WTC11 (cell line): ENCODE measurements around the gene ABITRAM. TPM values are rescaled to one million over a fixed set of nuclear protein-coding genes. Genes with fewer than 3 reads are reported as not detected.

ENCODE experiments used
- ATAC-seq: fragments of 200-7000 bp; cut with Tn5 transposase; 2 replicates; pipeline ENCODE4 v1.10.0; 2021; ENCODE audit warnings: mild to moderate bottlenecking, moderate library complexity
- CTCF ChIA-PET: fragments of 300-600 bp; sonication (Branson Sonifier 250); formaldehyde crosslinking; loops from one replicate; lab custom pipeline; 2021; ENCODE audit warnings: antibody characterized with exemption; lab: Charles Lee
- POLR2A ChIA-PET: fragments of 350-600 bp; sonication (Branson Sonifier 250); formaldehyde crosslinking; loops from one replicate; lab custom pipeline; 2021; ENCODE audit warnings: antibody characterized with exemption; lab: Charles Lee
- DNase-seq: peaks from one replicate; pipeline ENCODE4 v3.0.0; 2021; ENCODE audit warnings: low spot score
- H3K27ac Mint-ChIP-seq: 2 replicates; pipeline ENCODE4 v1.8.0; 2021; ENCODE audit warnings: mixed read lengths
- H3K27me3 Mint-ChIP-seq: 2 replicates; pipeline ENCODE4 v1.8.0; 2021; ENCODE audit warnings: low read depth, mild to moderate bottlenecking, moderate library complexity, mixed read lengths
- H3K36me3 Mint-ChIP-seq: 2 replicates; pipeline ENCODE4 v1.8.0; 2021; ENCODE audit warnings: mixed read lengths
- H3K4me1 Mint-ChIP-seq: 2 replicates; pipeline ENCODE4 v1.8.0; 2022; ENCODE audit warnings: mixed read lengths
- H3K4me3 Mint-ChIP-seq: 2 replicates; pipeline ENCODE4 v1.8.0; 2021; ENCODE audit warnings: mild to moderate bottlenecking, moderate library complexity, mixed read lengths
- H3K9me3 Mint-ChIP-seq: 2 replicates; pipeline ENCODE4 v1.8.0; 2021; ENCODE audit warnings: mixed read lengths
- CBFB ChIP-seq: sonication (generic); formaldehyde crosslinking; IDR thresholded peaks from 2 replicates; pipeline ENCODE4 v1.8.1; 2022; ENCODE audit warnings: mild to moderate bottlenecking, low read depth, missing genetic modification reagents
- ESRRA ChIP-seq: sonication (generic); formaldehyde crosslinking; IDR thresholded peaks from 2 replicates; pipeline ENCODE4 v1.8.1; 2022; ENCODE audit warnings: mild to moderate bottlenecking, missing genetic modification reagents, borderline replicate concordance
- GTF2I ChIP-seq: fragments of 250-450 bp; sonication (Bioruptor Pico); conservative IDR thresholded peaks from 2 replicates; pipeline ENCODE4 v1.4.0; 2021; ENCODE audit warnings: mild to moderate bottlenecking
- MXD4 ChIP-seq: fragments of 250-450 bp; sonication (Bioruptor Pico); IDR thresholded peaks from 2 replicates; pipeline ENCODE4 v1.8.0; 2021; ENCODE audit warnings: mild to moderate bottlenecking, moderate library complexity, borderline replicate concordance
- NFE2L1 ChIP-seq: sonication (generic); formaldehyde crosslinking; IDR thresholded peaks from 2 replicates; pipeline ENCODE4 v1.8.1; 2023; ENCODE audit warnings: missing genetic modification reagents
- NR1H2 ChIP-seq: sonication (generic); formaldehyde crosslinking; IDR thresholded peaks from 2 replicates; pipeline ENCODE4 v1.9.0; 2021; ENCODE audit warnings: mild to moderate bottlenecking, moderate library complexity, missing genetic modification reagents
- RELA ChIP-seq: sonication (generic); formaldehyde crosslinking; IDR thresholded peaks from 2 replicates; pipeline ENCODE4 v1.8.1; 2022; ENCODE audit warnings: missing genetic modification reagents, mild to moderate bottlenecking, borderline replicate concordance
- RORB ChIP-seq: fragments of 250-450 bp; sonication (Bioruptor Pico); IDR thresholded peaks from 2 replicates; pipeline ENCODE4 v1.9.0; 2021; ENCODE audit warnings: mild to moderate bottlenecking
- ZNF263 ChIP-seq: sonication (generic); formaldehyde crosslinking; IDR thresholded peaks from 2 replicates; pipeline ENCODE4 v1.8.1; 2022; ENCODE audit warnings: low read depth, mild to moderate bottlenecking, moderate library complexity, missing genetic modification reagents
- total RNA-seq: library from RNA; stranded (reverse); gene quantifications from 3 replicates; pipeline ENCODE4 v1.2.3, GENCODE V29; 2021
- TF ChIP-seq, protein P1 (sequence below): sonication (generic); formaldehyde crosslinking; IDR thresholded peaks from 2 replicates; pipeline ENCODE4 v1.8.1; 2023; ENCODE audit warnings: mild to moderate bottlenecking, missing genetic modification reagents
- TF ChIP-seq, protein P2 (sequence below): fragments of 250-450 bp; sonication (Bioruptor Pico); IDR thresholded peaks from 2 replicates; pipeline ENCODE4 v1.9.0; 2021; ENCODE audit warnings: mild to moderate bottlenecking, borderline replicate concordance
- TF ChIP-seq, protein P3 (sequence below): sonication (generic); formaldehyde crosslinking; IDR thresholded peaks from 2 replicates; pipeline ENCODE4 v1.8.0; 2022; ENCODE audit warnings: mild to moderate bottlenecking, missing genetic modification reagents
- TF ChIP-seq, protein P4 (sequence below): sonication (generic); formaldehyde crosslinking; conservative IDR thresholded peaks from 2 replicates; pipeline ENCODE4 v1.8.1; 2023; ENCODE audit warnings: mild to moderate bottlenecking, low read depth, missing genetic modification reagents, moderate library complexity
- TF ChIP-seq, protein P5 (sequence below): sonication (generic); formaldehyde crosslinking; IDR thresholded peaks from 2 replicates; pipeline ENCODE4 v1.8.0; 2022; ENCODE audit warnings: missing genetic modification reagents
- TF ChIP-seq, protein P6 (sequence below): sonication (generic); formaldehyde crosslinking; IDR thresholded peaks from 2 replicates; pipeline ENCODE4 v1.8.1; 2023; ENCODE audit warnings: mild to moderate bottlenecking, missing genetic modification reagents, moderate library complexity
- TF ChIP-seq, protein P7 (sequence below): sonication (generic); formaldehyde crosslinking; IDR thresholded peaks from 2 replicates; pipeline ENCODE4 v1.8.1; 2022; ENCODE audit warnings: low read depth, missing genetic modification reagents, borderline replicate concordance
- TF ChIP-seq, protein P8 (sequence below): sonication (generic); formaldehyde crosslinking; IDR thresholded peaks from 2 replicates; pipeline ENCODE4 v1.8.1; 2022; ENCODE audit warnings: mild to moderate bottlenecking, moderate library complexity, missing genetic modification reagents

ABITRAM gene
- total RNA-seq, 1 experiment from 2014 or later: 4.6 TPM

DNA sequence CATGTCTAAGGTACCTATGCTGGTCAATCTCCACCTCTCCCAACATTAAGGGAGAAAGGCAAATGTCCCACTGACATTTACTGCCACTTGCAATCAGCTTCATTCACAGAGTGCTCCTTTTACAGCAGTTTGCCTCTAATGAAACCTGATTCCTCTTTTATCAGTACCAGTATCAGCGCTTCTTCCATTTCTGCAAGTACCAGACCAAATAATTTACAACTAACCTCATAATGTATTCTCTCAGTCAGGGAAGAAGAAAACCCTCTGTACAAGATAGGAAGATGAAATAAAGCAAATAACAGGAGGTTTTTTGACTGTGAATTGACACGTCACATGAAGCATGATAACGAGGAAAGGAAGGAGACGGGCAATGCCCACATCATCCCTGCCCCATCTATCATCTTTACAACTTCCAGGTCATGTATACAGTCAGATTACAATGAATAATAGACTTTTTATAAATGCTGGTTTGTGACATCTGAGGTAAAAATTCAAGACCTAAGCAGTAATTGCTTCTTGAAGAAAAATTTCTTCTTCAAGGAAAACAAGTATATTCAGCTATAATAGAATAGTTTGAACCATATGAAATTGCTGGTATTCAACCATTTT lies 21.9 kb downstream of the ABITRAM start (continued):
- TF ChIP-seq, protein P1, sequence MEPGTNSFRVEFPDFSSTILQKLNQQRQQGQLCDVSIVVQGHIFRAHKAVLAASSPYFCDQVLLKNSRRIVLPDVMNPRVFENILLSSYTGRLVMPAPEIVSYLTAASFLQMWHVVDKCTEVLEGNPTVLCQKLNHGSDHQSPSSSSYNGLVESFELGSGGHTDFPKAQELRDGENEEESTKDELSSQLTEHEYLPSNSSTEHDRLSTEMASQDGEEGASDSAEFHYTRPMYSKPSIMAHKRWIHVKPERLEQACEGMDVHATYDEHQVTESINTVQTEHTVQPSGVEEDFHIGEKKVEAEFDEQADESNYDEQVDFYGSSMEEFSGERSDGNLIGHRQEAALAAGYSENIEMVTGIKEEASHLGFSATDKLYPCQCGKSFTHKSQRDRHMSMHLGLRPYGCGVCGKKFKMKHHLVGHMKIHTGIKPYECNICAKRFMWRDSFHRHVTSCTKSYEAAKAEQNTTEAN: no peak
- TF ChIP-seq, protein P2, sequence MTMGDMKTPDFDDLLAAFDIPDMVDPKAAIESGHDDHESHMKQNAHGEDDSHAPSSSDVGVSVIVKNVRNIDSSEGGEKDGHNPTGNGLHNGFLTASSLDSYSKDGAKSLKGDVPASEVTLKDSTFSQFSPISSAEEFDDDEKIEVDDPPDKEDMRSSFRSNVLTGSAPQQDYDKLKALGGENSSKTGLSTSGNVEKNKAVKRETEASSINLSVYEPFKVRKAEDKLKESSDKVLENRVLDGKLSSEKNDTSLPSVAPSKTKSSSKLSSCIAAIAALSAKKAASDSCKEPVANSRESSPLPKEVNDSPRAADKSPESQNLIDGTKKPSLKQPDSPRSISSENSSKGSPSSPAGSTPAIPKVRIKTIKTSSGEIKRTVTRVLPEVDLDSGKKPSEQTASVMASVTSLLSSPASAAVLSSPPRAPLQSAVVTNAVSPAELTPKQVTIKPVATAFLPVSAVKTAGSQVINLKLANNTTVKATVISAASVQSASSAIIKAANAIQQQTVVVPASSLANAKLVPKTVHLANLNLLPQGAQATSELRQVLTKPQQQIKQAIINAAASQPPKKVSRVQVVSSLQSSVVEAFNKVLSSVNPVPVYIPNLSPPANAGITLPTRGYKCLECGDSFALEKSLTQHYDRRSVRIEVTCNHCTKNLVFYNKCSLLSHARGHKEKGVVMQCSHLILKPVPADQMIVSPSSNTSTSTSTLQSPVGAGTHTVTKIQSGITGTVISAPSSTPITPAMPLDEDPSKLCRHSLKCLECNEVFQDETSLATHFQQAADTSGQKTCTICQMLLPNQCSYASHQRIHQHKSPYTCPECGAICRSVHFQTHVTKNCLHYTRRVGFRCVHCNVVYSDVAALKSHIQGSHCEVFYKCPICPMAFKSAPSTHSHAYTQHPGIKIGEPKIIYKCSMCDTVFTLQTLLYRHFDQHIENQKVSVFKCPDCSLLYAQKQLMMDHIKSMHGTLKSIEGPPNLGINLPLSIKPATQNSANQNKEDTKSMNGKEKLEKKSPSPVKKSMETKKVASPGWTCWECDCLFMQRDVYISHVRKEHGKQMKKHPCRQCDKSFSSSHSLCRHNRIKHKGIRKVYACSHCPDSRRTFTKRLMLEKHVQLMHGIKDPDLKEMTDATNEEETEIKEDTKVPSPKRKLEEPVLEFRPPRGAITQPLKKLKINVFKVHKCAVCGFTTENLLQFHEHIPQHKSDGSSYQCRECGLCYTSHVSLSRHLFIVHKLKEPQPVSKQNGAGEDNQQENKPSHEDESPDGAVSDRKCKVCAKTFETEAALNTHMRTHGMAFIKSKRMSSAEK: no peak
- TF ChIP-seq, all 79 proteins: peak for 0

DNA sequence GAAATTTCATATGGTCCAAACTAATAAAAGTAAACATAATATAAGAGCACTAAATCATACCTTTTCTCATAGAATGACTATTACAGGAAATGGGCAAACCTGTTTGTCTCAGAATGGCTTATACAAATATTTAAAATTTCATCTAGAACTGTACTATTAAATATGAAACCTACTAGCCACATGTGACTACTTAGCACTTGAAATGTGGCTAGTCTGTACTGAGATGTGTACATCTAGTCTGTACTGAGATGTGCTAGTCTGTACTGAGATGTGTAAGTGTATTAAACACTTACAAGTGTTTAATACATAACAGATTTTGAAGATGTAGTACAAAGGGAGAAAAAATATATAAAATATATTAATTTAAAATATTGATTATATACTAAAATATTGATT lies 22.4 kb downstream of the ABITRAM start:
- peaks cover 5% of the 10 kb centered on the region for H3K36me3 Mint-ChIP-seq
- no peaks in the 10 kb centered on the region for H3K9me3 Mint-ChIP-seq
- no peak overlapping the region for H3K4me3 Mint-ChIP-seq
- no peaks in the 10 kb centered on the region for H3K4me1 Mint-ChIP-seq
- ATAC-seq (no peak), DNase-seq (no peak)
- ChIA-PET CTCF (no interaction called here), POLR2A (no interaction called here)
- no peak overlapping the region for H3K27ac Mint-ChIP-seq
- H3K27me3 Mint-ChIP-seq: no peaks in the 10 kb centered on the region
- no peak for TF ChIP-seq NFE2L1 (CRISPR knock-in tag)
- no peak for TF ChIP-seq CBFB

DNA sequence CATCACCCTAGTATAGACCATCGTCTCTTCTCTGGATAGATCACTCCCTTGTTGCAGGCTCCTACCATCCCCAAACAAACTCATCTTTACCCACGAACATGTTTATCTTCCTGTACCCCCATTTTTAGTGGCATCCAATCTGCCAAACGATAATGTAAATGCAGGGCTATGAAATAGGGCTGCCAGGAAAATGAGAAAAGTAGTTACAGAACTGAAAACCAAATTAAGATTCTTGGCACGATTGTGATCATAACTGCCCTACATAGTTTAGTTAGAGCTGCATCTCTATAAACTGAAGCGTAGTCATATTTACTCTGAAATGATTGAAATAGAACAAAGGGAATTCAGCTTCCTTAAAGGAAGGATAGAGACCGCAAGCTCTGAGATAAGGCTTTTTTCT lies 26.1 kb downstream of the ABITRAM start:
- Mint-ChIP-seq H3K9me3 (no peaks in the 10 kb centered on the region), H3K4me3 (no peak overlapping the region), H3K27ac (no peak overlapping the region), H3K27me3 (no peaks in the 10 kb centered on the region), H3K36me3 (peaks cover 2% of the 10 kb centered on the region), H3K4me1 (no peaks in the 10 kb centered on the region)
- CTCF ChIA-PET: interaction anchor here (2.0 kb wide), 1 partner anchor 9 kb away, joined by 5 read pairs; no protein-coding TSS in a partner anchor
- DNase-seq (no peak), ATAC-seq (no peak)
- POLR2A ChIA-PET: no interaction called here
- TF ChIP-seq, protein P3, sequence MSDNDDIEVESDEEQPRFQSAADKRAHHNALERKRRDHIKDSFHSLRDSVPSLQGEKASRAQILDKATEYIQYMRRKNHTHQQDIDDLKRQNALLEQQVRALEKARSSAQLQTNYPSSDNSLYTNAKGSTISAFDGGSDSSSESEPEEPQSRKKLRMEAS (CRISPR knock-in tag): no peak
- TF ChIP-seq RELA (CRISPR knock-in tag) (no peak), MXD4 (CRISPR knock-in tag) (no peak), GTF2I (CRISPR knock-in tag) (no peak), ESRRA (no peak), RORB (CRISPR knock-in tag) (no peak), ZNF263 (CRISPR knock-in tag) (no peak), NR1H2 (CRISPR knock-in tag) (no peak)
- TF ChIP-seq, protein P4, sequence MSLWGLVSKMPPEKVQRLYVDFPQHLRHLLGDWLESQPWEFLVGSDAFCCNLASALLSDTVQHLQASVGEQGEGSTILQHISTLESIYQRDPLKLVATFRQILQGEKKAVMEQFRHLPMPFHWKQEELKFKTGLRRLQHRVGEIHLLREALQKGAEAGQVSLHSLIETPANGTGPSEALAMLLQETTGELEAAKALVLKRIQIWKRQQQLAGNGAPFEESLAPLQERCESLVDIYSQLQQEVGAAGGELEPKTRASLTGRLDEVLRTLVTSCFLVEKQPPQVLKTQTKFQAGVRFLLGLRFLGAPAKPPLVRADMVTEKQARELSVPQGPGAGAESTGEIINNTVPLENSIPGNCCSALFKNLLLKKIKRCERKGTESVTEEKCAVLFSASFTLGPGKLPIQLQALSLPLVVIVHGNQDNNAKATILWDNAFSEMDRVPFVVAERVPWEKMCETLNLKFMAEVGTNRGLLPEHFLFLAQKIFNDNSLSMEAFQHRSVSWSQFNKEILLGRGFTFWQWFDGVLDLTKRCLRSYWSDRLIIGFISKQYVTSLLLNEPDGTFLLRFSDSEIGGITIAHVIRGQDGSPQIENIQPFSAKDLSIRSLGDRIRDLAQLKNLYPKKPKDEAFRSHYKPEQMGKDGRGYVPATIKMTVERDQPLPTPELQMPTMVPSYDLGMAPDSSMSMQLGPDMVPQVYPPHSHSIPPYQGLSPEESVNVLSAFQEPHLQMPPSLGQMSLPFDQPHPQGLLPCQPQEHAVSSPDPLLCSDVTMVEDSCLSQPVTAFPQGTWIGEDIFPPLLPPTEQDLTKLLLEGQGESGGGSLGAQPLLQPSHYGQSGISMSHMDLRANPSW (CRISPR knock-in tag): no peak
- TF ChIP-seq, protein P5, sequence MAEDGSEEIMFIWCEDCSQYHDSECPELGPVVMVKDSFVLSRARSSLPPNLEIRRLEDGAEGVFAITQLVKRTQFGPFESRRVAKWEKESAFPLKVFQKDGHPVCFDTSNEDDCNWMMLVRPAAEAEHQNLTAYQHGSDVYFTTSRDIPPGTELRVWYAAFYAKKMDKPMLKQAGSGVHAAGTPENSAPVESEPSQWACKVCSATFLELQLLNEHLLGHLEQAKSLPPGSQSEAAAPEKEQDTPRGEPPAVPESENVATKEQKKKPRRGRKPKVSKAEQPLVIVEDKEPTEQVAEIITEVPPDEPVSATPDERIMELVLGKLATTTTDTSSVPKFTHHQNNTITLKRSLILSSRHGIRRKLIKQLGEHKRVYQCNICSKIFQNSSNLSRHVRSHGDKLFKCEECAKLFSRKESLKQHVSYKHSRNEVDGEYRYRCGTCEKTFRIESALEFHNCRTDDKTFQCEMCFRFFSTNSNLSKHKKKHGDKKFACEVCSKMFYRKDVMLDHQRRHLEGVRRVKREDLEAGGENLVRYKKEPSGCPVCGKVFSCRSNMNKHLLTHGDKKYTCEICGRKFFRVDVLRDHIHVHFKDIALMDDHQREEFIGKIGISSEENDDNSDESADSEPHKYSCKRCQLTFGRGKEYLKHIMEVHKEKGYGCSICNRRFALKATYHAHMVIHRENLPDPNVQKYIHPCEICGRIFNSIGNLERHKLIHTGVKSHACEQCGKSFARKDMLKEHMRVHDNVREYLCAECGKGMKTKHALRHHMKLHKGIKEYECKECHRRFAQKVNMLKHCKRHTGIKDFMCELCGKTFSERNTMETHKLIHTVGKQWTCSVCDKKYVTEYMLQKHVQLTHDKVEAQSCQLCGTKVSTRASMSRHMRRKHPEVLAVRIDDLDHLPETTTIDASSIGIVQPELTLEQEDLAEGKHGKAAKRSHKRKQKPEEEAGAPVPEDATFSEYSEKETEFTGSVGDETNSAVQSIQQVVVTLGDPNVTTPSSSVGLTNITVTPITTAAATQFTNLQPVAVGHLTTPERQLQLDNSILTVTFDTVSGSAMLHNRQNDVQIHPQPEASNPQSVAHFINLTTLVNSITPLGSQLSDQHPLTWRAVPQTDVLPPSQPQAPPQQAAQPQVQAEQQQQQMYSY (CRISPR knock-in tag): no peak
- TF ChIP-seq, protein P6, sequence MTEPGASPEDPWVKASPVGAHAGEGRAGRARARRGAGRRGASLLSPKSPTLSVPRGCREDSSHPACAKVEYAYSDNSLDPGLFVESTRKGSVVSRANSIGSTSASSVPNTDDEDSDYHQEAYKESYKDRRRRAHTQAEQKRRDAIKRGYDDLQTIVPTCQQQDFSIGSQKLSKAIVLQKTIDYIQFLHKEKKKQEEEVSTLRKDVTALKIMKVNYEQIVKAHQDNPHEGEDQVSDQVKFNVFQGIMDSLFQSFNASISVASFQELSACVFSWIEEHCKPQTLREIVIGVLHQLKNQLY (CRISPR knock-in tag): no peak
- TF ChIP-seq, protein P7, sequence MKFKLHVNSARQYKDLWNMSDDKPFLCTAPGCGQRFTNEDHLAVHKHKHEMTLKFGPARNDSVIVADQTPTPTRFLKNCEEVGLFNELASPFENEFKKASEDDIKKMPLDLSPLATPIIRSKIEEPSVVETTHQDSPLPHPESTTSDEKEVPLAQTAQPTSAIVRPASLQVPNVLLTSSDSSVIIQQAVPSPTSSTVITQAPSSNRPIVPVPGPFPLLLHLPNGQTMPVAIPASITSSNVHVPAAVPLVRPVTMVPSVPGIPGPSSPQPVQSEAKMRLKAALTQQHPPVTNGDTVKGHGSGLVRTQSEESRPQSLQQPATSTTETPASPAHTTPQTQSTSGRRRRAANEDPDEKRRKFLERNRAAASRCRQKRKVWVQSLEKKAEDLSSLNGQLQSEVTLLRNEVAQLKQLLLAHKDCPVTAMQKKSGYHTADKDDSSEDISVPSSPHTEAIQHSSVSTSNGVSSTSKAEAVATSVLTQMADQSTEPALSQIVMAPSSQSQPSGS (CRISPR knock-in tag): no peak
- TF ChIP-seq, protein P8, sequence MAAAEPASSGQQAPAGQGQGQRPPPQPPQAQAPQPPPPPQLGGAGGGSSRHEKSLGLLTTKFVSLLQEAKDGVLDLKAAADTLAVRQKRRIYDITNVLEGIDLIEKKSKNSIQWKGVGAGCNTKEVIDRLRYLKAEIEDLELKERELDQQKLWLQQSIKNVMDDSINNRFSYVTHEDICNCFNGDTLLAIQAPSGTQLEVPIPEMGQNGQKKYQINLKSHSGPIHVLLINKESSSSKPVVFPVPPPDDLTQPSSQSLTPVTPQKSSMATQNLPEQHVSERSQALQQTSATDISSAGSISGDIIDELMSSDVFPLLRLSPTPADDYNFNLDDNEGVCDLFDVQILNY (CRISPR knock-in tag): no peak
